Measurements from ENCODE around the gene PEX11A. TPM values are rescaled to one million over a fixed set of nuclear protein-coding genes. Genes with fewer than 3 reads are reported as not detected.

The PEX11A gene
- total RNA-seq, 2 donors from 2014 or later = 11.6 to 14.8 TPM

GRCh38 chr15:89685995-89686394 is 4.6 kb downstream of the PEX11A start:
- Histone ChIP-seq H3K9me3 (no peaks in the 10 kb centered on the region), H3K4me1 (peaks cover 0 to 14% of the 10 kb centered on the region in 2 donors), H3K27ac (no peak overlapping the region), H3K4me3 (no peak overlapping the region), H3K27me3 (no peaks in the 10 kb centered on the region), H3K36me3 (no peaks in the 10 kb centered on the region)
- TF ChIP-seq, protein P1, sequence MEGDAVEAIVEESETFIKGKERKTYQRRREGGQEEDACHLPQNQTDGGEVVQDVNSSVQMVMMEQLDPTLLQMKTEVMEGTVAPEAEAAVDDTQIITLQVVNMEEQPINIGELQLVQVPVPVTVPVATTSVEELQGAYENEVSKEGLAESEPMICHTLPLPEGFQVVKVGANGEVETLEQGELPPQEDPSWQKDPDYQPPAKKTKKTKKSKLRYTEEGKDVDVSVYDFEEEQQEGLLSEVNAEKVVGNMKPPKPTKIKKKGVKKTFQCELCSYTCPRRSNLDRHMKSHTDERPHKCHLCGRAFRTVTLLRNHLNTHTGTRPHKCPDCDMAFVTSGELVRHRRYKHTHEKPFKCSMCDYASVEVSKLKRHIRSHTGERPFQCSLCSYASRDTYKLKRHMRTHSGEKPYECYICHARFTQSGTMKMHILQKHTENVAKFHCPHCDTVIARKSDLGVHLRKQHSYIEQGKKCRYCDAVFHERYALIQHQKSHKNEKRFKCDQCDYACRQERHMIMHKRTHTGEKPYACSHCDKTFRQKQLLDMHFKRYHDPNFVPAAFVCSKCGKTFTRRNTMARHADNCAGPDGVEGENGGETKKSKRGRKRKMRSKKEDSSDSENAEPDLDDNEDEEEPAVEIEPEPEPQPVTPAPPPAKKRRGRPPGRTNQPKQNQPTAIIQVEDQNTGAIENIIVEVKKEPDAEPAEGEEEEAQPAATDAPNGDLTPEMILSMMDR (IDR thresholded peaks at IDR 0.05) = no peak
- DNase-seq (ENCODE audit: low spot score) = no peak

DNA sequence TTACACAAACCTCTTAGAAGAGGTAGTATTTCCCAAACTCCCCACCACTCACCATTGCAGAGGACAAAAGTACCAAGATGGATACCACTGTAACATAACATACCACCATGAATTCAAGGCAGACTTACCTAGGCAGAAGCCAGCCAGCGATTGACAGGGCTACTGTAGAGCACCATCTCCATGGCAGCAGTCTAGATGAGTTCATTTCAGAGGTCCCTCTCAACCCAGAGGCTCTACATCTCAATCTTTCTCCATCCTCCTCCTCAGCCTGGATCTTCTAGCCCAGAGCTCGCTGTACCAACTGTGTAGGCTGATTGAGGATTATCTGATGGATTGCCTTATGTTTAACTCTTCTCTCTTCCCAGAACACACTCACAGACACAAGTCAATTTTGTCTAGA is 9.4 kb downstream of the PEX11A start:
- Histone ChIP-seq H3K36me3 (no peaks in the 10 kb centered on the region), H3K27ac (peak overlapping the region; percentile 66 to 88), H3K4me1 (peaks cover 2 to 15% of the 10 kb centered on the region in 2 donors), H3K4me3 (no peak overlapping the region), H3K27me3 (no peaks in the 10 kb centered on the region), H3K9me3 (no peaks in the 10 kb centered on the region)
- DNase-seq (ENCODE audit: low spot score) = no peak
- TF ChIP-seq, protein P1 (IDR thresholded peaks at IDR 0.05) = no peak

- Histone ChIP-seq H3K4me1 (peaks cover 2 to 15% of the 10 kb centered on the region in 2 donors), H3K36me3 (no peaks in the 10 kb centered on the region), H3K27ac (peak overlapping the region; percentile 66 to 88), H3K4me3 (no peak overlapping the region), H3K27me3 (no peaks in the 10 kb centered on the region), H3K9me3 (no peaks in the 10 kb centered on the region)
- TF ChIP-seq, protein P1 (IDR thresholded peaks at IDR 0.05) = no peak
- DNase-seq (ENCODE audit: low spot score) = peak; percentile 87
Measured at GRCh38 chr15:89680282-89680873, 10.2 kb downstream of the PEX11A start.

GRCh38 chr15:89679212-89679611 is 11.3 kb downstream of the PEX11A start, which contains the start of gene PLIN1:
Gene PLIN1 (minus strand): TSS chr15:89679367. CDS start chr15:89677489, 1,878 bp downstream.
- no peak for DNase-seq (ENCODE audit: low spot score)
- Histone ChIP-seq H3K9me3 (no peaks in the 10 kb centered on the region), H3K27me3 (no peaks in the 10 kb centered on the region), H3K27ac (peak within 1 kb of the TSS; percentile 66 to 88), H3K36me3 (no peaks in the 10 kb centered on the region), H3K4me3 (no peak within 1 kb of the TSS), H3K4me1 (peaks cover 2 to 15% of the 10 kb centered on the region in 2 donors)
- TF ChIP-seq, protein P1 (IDR thresholded peaks at IDR 0.05) = no peak

DNA sequence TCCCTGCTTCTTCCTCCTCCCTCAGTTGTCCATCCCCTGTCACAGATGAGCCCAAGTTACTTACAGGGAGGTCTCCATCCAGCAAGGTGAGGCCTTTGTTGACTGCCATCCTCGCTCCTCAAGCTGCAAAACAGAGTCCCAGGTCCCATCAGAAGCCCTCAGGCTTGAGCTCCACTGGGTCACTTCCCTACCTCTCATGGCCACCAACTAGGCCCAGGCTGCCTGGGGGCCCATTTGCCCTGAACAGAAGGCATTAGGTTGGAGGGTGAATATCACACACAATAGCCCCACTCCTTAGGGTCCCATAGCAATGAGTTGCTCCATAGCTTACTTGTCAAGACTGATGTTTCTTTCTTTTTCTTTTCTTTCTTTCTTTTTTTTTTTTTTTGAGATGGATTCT is 13.2 kb downstream of the PEX11A start:
- no peaks in the 10 kb centered on the region for H3K27me3 ChIP-seq
- no peaks in the 10 kb centered on the region for H3K9me3 ChIP-seq
- H3K27ac ChIP-seq = no peak overlapping the region
- TF ChIP-seq, protein P1 (IDR thresholded peaks at IDR 0.05) = no peak
- no peaks in the 10 kb centered on the region for H3K36me3 ChIP-seq
- no peak overlapping the region for H3K4me3 ChIP-seq
- peaks cover 2 to 18% of the 10 kb centered on the region in 2 donors for H3K4me1 ChIP-seq
- DNase-seq (ENCODE audit: low spot score) = no peak

- Histone ChIP-seq H3K27ac (no peak overlapping the region), H3K36me3 (no peaks in the 10 kb centered on the region), H3K9me3 (no peaks in the 10 kb centered on the region), H3K4me3 (no peak overlapping the region), H3K4me1 (peaks cover 2 to 14% of the 10 kb centered on the region in 2 donors), H3K27me3 (no peaks in the 10 kb centered on the region)
- no peak for DNase-seq (ENCODE audit: low spot score)
- TF ChIP-seq, protein P1 (IDR thresholded peaks at IDR 0.05) = no peak
Measured at GRCh38 chr15:89675606-89676005, 14.9 kb downstream of the PEX11A start.

All from right atrium auricular region (tissue), 2 donors.